ENCODE data around the gene DUSP14. TPM values are rescaled to one million over a fixed set of nuclear protein-coding genes. Genes with fewer than 3 reads are reported as not detected.
"Not testable (repeated sequence)": the region's sequence is repeated elsewhere in the genome, so short reads cannot be mapped to it uniquely, and the experiment has no call there.

The DUSP14 gene
- polyA plus RNA-seq, 3 donors, result 0.24 to 1.6 (median 1.1) TPM

DNA sequence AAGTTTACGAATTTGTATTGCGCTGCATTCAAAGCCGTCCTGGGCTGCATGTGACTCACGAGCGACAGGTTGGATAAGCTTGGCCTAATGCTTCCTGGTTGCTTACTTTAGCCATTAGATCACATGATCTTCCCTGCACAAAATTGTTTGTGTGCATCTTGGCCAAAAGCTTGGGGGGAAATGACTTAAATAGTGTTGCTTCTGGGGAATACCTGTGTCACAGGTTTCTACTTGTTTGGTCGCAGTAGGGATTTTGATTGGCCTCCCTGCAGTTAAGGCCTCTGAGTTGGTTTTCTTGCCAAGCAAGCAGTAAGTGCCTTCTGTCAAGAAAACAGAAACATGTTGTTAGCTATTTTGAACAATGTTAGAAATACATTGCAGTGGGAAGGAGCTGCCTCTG, 39.6 kb upstream of the DUSP14 start:
- H3K4me2 ChIP-seq (replicated peaks; ENCODE audit: extremely low read depth, low read length, poor library complexity, severe bottlenecking), result no peak overlapping the region
- no peaks in the 10 kb centered on the region for H3K79me2 ChIP-seq (ENCODE audit: insufficient read depth, low read length)
- H3K4me1 ChIP-seq (ENCODE audit: control insufficient read depth in 1 of 2, insufficient read depth in 2 of 2, low read length in 2 of 2), result no peaks in the 10 kb centered on the region
- H2AFZ ChIP-seq (ENCODE audit: insufficient read depth, low read depth, low read length, poor library complexity, severe bottlenecking), result no peak overlapping the region
- no peak overlapping the region for H3K27ac ChIP-seq (ENCODE audit: low read depth in 1 of 2, low read length in 2 of 2)
- no peaks in the 10 kb centered on the region for H3K27me3 ChIP-seq (ENCODE audit: control insufficient read depth in 2 of 2, insufficient read depth in 2 of 2, low read length in 2 of 2)
- Mint-ChIP-seq H3K4me1 (no peaks in the 10 kb centered on the region), H3K27me3 (ENCODE audit: low read depth in 3 of 3) (no peaks in the 10 kb centered on the region), H3K9me3 (peaks cover 0 to 2% (median 0%) of the 10 kb centered on the region in 7 donors), H3K4me3 (no peak overlapping the region), H3K27ac (no peak overlapping the region), H3K36me3 (peaks cover 56 to 80% of the 10 kb centered on the region in 2 donors)
- H4K20me1 ChIP-seq (ENCODE audit: insufficient read depth, low read length), result no peaks in the 10 kb centered on the region
- no peaks in the 10 kb centered on the region for H3K9me3 ChIP-seq (replicated peaks in 1 of 2; ENCODE audit: control insufficient read depth in 1 of 2, insufficient read depth in 1 of 2, low read length in 2 of 2)
- TF ChIP-seq, protein P1, sequence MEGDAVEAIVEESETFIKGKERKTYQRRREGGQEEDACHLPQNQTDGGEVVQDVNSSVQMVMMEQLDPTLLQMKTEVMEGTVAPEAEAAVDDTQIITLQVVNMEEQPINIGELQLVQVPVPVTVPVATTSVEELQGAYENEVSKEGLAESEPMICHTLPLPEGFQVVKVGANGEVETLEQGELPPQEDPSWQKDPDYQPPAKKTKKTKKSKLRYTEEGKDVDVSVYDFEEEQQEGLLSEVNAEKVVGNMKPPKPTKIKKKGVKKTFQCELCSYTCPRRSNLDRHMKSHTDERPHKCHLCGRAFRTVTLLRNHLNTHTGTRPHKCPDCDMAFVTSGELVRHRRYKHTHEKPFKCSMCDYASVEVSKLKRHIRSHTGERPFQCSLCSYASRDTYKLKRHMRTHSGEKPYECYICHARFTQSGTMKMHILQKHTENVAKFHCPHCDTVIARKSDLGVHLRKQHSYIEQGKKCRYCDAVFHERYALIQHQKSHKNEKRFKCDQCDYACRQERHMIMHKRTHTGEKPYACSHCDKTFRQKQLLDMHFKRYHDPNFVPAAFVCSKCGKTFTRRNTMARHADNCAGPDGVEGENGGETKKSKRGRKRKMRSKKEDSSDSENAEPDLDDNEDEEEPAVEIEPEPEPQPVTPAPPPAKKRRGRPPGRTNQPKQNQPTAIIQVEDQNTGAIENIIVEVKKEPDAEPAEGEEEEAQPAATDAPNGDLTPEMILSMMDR (IDR thresholded peaks at IDR 0.05), result no peak
- WGBS (ENCODE audit: insufficient coverage), result 94% methylated on average over 6 of the region's 6 CpGs
- intact Hi-C loops (cut with micrococcal nuclease), result no loop called here
- H3K9ac ChIP-seq (ENCODE audit: insufficient read depth, low read length, poor library complexity, severe bottlenecking), result no peak overlapping the region
- DNase-seq, result no peak
- H3K4me3 ChIP-seq (replicated peaks in 1 of 3; ENCODE audit: low read depth in 2 of 3, low read length in 3 of 3), result no peak overlapping the region
- peaks cover 47 to 93% of the 10 kb centered on the region in 2 donors for H3K36me3 ChIP-seq (replicated peaks in 1 of 2; ENCODE audit: control insufficient read depth in 1 of 2, insufficient read depth in 2 of 2, low read length in 2 of 2)

DNA sequence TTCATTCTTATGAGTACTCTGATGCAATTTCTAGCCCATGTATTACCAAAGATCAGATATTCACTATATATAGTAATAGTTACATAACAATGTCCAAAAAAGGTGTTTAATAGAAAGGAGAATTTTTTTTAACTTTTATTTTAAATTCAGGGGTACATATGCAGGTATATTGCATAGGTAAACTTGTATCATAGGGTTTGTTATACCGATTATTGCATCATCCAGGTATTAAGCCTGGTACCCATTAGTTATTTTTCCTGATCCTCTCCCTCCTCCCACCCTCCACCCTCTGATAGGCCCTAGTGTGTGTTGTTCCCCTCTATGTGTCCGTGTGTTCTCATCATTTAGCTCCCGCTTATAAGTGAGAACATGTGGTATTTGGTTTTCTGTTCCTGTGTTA, 31.9 kb upstream of the DUSP14 start:
- H3K27me3 Mint-ChIP-seq (ENCODE audit: low read depth in 3 of 3); H3K4me3 Mint-ChIP-seq; H3K4me1 Mint-ChIP-seq; H3K9me3 Mint-ChIP-seq; H3K9ac ChIP-seq (ENCODE audit: insufficient read depth, low read length, poor library complexity, severe bottlenecking); H3K79me2 ChIP-seq (ENCODE audit: insufficient read depth, low read length); H3K9me3 ChIP-seq (replicated peaks in 1 of 2; ENCODE audit: control insufficient read depth in 1 of 2, insufficient read depth in 1 of 2, low read length in 2 of 2); intact Hi-C loops (cut with micrococcal nuclease); H3K27ac ChIP-seq (ENCODE audit: low read depth in 1 of 2, low read length in 2 of 2); H3K4me1 ChIP-seq (ENCODE audit: control insufficient read depth in 1 of 2, insufficient read depth in 2 of 2, low read length in 2 of 2); H3K4me2 ChIP-seq (replicated peaks; ENCODE audit: extremely low read depth, low read length, poor library complexity, severe bottlenecking); H4K20me1 ChIP-seq (ENCODE audit: insufficient read depth, low read length); H3K27ac Mint-ChIP-seq; H3K4me3 ChIP-seq (replicated peaks in 1 of 3; ENCODE audit: low read depth in 2 of 3, low read length in 3 of 3); H2AFZ ChIP-seq (ENCODE audit: insufficient read depth, low read depth, low read length, poor library complexity, severe bottlenecking); H3K27me3 ChIP-seq (ENCODE audit: control insufficient read depth in 2 of 2, insufficient read depth in 2 of 2, low read length in 2 of 2); DNase-seq: not testable (repeated sequence)
- peaks cover 44 to 66% of the 10 kb centered on the region in 2 donors for H3K36me3 ChIP-seq (replicated peaks in 1 of 2; ENCODE audit: control insufficient read depth in 1 of 2, insufficient read depth in 2 of 2, low read length in 2 of 2)
- no CpG with 5 or more reads among the region's 3 CpGs for WGBS (ENCODE audit: insufficient coverage)
- H3K36me3 Mint-ChIP-seq, result peaks cover 42 to 74% of the 10 kb centered on the region in 2 donors
